HG02884 (cell line): ENCODE results near the gene ZSCAN30.

Experiments used
- ATAC-seq: cut with Tn5 transposase; IDR thresholded peaks from one replicate; pipeline ENCODE4 v1.9.1; 2021; ENCODE audit warnings: mild to moderate bottlenecking, moderate library complexity; ENCODE audit not compliant: unreplicated experiment

The ZSCAN30 gene

GRCh38 chr18:35290094-35290735 is at the start of gene ZSCAN30:
TSS of gene ZSCAN30 (minus strand) at chr18:35290229. CDS start at chr18:35264352, 25,877 bp downstream.
- peak; percentile 92 for ATAC-seq

- ATAC-seq = no peak
These were observed 47.3 kb upstream of the ZSCAN30 start for GRCh38 chr18:35337286-35337685.

GRCh38 chr18:35335866-35336265 is 45.8 kb upstream of the ZSCAN30 start:
- ATAC-seq = no peak

- no peak for ATAC-seq
These were observed 44.8 kb upstream of the ZSCAN30 start for GRCh38 chr18:35334821-35335220.

GRCh38 chr18:35334212-35334611 is 44.2 kb upstream of the ZSCAN30 start:
- no peak for ATAC-seq

- no peak for ATAC-seq
These were observed 41.5 kb upstream of the ZSCAN30 start for GRCh38 chr18:35331367-35332087.

GRCh38 chr18:35328868-35329267 is 38.8 kb upstream of the ZSCAN30 start:
- ATAC-seq = no peak

- no peak for ATAC-seq
These were observed 36.8 kb upstream of the ZSCAN30 start for GRCh38 chr18:35326695-35327387.

- ATAC-seq = no peak
These were observed 35.1 kb upstream of the ZSCAN30 start for GRCh38 chr18:35324926-35325655.

- no peak for ATAC-seq
These were observed 32.7 kb upstream of the ZSCAN30 start for GRCh38 chr18:35322486-35323458.

- no peak for ATAC-seq
These were observed 21.5 kb upstream of the ZSCAN30 start for GRCh38 chr18:35311496-35311895.

- no peak for ATAC-seq
These were observed 16.7 kb upstream of the ZSCAN30 start for GRCh38 chr18:35306588-35307250.

- ATAC-seq = no peak
These were observed 13.6 kb upstream of the ZSCAN30 start for GRCh38 chr18:35303610-35304009.

GRCh38 chr18:35296060-35296459 is 6.0 kb upstream of the ZSCAN30 start:
- no peak for ATAC-seq

- no peak for ATAC-seq
These were observed 1.1 kb upstream of the ZSCAN30 start for GRCh38 chr18:35291166-35291565.

- peak; percentile 28 for ATAC-seq
These were observed 319 bp downstream of the ZSCAN30 start for GRCh38 chr18:35289727-35290093.

- no peak for ATAC-seq
These were observed 736 bp downstream of the ZSCAN30 start for GRCh38 chr18:35289293-35289692.

GRCh38 chr18:35284841-35285240 is 5.2 kb downstream of the ZSCAN30 start:
- no peak for ATAC-seq

- ATAC-seq = no peak
These were observed 5.9 kb downstream of the ZSCAN30 start for GRCh38 chr18:35283923-35284794.
